ENCODE data around the gene NRP1.

GRCh38 chr10:33141251-33141650 lies 193.2 kb downstream of the NRP1 start:
- no peak for TF ChIP-seq POLR2A (IDR thresholded peaks at IDR 0.05)
- TF ChIP-seq CTCF (IDR thresholded peaks at IDR 0.05 in 4 of 5, conservative IDR thresholded peaks at IDR 0.05 in 1 of 5) = no peak
